GM21390 (cell line): Measurements from ENCODE around the gene CACNA1S.

Source experiments
- ATAC-seq: cut with Tn5 transposase; IDR thresholded peaks from one replicate; pipeline ENCODE4 v1.9.1; 2021; ENCODE audit not compliant: unreplicated experiment

The CACNA1S gene

DNA sequence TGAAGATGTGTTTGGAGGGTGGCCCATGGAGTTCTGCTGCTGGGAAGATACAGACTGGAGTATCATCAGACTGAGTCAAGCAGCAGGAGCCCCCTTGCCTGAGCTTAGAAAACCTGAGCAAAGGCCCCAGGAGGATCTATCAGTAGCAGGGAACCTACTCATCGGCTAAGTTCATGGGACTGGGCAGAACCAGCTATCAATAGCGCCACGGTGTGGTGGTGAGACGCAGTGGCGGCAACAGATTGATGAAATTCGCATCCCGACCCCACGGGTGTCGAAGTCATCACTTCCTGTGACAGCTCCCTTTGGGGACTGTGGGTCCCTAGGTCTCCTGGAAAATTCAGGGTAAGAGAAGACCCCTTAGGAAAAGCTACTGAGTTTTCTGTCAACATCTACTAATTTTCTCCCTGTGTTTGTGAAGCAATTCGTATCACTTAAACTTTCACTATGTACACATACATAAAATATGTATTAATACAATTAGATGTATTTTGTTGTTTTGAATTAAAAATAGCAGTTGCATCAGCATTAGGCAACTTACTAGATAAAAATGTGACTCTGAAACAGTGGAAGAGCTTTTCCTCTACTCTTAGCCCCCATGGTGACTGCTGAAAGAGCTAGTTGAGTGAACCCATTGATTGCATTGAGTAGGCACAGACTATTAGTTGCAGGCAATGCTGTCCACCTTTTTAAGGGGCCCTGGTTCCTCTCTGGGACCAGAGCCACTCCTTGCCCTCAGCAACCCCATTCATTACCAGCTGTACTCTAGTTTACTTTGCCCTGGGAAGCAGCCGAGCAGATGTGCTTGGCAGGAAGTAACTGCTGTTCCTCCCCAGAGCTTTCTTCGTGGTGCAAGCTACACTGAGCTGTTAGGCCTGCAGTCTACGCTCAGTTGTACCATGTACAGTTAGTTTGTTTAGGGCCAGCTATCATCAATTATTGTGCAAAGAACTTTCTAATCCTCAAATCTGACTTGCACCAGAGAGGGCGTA, 7.3 kb upstream of the CACNA1S start:
- ATAC-seq: peak; percentile 55

DNA sequence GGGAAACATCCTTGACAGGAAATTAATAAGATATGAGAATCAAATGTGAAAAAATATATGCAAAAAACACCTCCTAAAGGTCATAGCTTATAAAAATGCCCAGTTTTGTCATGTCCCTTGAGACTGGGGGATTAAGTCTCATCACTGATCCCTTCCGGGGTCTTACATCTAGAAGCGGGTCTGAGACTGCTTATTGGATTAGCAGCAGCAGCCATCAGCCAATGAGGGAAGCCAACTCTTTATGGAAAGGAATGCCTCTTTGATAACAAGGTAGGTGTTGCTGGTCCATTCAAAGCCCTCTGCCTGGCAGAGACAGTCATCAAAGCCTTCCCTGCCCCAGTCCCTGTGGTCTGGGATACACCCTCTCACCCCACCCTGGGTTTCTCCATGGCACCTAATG, 3.9 kb upstream of the CACNA1S start:
- no peak for ATAC-seq

DNA sequence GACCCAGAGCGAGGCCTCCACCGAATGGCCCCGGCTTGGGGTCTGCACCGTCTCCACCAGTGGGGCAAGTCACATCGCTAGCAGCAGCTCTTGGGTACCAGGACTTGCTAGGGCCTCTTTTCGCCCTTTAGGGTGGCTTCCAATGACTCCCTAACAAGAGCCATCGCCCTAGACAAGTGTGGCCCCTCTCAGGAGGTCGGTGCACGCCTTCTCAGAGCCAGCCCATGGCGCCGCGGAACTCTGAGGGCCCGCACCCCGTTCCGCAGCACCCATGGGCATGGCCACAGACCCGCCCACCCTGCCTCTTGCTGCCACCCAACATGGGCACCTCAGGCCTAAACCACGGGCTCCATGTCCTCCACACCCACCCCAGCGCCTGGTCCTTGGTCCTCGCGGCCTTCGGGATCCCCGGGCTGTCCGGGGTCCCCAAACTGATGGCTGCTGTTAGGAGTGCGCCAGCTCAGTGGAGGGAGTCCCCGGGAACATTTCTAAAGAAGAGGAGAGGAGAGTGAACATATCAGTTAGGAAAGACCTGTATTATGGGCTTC, 3.2 kb upstream of the CACNA1S start:
- ATAC-seq: no peak

DNA sequence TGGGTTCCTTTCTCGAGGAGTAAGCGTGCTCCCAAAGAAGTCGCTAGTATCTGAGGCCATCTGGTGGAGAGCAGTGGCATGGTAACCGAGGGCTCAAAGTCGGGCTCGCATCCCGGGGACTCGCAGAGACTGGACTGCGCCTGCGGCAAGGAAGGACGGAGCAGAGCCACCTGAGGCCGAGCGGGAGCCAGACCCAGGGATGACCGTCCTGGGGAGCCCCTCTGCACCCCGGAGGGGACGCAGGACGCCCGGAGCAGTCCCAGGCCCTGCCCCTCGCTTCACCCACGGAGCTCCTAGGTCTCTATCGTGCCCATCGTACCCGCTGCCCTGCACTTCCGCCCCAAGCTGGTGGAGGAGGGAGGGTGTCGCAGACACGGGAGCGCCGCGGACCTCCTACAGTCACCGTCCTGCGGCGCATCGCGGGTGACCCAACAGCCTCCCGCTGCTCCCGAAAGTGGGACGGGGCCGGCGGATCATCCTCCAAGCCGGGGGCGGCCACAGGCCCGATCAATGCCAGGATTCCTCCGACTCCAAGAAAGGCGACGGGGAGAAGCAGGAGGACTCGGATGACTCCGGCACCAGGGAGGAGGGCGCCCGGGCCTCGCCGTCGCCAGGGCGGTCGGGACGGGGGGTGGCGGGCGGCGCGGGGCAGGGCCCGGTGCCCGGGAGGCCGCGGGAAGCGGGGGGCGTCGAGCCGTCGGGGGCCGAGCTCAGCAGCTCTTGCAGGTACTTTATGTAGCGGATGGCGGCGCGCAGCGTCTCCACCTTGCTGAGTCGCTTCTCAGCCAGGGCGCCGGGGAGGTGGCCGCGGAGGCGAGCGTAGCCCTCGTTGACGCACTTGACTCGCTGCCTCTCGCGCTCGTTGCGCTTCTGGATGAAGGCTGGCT, 2.3 kb upstream of the CACNA1S start:
- ATAC-seq: peak; percentile 93

DNA sequence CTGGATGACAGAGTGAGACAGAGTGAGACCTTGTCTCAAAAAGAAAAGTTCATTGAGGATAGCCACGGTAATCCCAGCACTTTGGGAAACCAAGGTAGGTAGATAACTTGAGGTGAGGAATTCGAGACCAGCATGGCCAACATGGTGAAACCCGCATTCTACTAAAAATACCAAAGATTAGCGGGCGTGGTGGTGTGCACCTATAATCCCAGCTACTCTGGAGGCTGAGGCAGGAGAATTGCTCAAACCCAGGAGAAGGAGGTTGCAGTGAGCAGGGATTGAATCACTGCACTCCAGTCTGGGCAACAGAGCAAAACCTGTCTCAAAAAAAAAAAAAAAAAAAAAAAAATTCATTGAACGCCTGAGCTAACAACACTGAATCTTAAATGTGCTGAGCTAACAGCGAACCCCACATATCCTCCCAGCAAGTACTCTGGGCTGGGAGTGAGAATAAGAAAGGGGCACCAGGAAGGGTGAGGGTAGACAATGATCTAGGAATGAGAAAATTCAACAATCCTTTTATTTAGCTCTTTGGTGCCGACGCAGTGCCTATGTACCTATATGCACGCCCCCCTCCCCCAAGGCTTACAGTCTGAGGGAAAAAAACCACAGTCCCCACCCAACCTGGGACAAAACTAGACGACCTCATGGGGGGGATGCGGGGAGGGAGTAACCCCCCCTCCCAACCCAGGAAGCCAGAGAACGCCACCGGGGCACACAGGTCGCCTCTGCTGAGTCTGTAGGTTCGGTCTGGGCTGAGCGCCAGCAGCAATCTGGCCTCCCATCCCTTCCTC, 1.4 kb upstream of the CACNA1S start:
- no peak for ATAC-seq

DNA sequence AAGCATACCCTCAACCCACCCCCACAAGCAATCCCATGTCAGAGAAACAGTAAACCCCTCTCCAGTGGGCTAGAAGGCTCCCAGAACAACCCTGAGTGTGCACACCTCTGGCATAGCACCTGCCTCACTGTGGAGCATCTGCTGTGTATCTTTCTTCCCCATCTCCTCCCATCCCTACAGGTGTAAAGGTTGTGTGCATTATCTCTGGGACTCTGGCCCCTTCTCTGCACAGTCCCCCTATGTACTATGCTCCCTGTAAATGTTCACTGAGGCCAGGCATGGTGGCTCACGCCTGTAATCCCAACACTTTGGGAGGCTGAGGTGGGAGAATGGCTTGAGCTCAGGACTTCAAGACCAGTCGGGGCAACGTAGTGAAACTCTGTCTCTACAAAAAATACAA, 700 bp upstream of the CACNA1S start:
- ATAC-seq: no peak

DNA sequence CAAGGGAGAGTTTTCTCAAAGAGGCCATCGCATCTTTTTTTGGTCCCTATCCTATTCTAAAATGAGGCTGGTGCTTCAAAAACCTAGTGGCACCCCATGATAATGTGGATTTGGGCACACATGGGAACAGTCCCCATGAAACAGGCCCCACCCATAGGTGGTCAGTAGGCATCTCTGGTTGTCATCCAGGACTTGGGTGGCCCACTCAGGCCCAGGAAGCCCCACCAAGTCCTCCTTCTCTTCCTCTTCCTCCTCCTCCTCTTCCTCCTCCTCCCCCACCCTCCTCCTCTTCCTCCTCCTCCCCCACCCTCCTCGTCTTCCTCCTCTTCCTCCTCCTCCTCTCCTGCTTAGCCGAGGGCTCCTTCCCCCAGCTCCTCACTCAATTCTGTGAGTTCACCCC, 554 bp downstream of the CACNA1S start:
- no peak for ATAC-seq

DNA sequence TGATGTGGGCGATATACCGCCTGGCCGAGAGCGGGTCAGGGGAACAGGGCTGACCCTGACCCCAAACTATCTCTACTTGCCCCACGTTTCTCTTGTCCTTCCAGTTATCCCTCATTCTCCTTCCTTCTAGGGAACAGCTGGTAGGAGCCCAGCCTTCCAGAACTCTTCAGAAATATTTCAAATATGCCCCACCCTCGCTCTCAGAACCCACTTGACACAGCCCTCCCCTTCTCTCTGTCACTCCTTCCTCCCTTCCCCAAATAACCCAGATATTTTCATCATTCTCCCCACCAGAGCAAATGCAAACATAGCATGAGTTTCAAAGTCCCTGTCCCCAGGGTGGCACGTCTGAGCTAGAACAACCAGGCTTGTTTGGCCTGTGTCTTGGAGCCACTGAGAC, 1.1 kb downstream of the CACNA1S start:
- no peak for ATAC-seq

DNA sequence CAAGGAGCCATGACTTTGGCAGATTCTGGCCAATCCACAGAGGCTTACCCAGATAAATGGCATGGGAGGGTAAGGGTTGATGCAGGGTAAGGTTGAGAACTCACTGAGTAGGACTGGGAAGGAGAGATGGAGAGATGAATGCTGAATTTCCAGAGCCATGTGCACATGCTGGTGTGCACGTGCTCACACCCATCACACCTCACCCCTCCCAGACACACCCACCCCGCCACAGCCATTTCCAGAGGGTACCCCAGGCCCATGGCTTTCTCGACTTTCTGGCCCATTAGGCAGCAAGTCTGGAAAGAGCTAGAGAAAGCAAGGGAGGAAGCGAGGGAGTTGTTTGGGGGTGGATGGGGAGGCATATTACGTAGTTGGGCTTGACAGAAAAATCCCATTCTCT, 1.6 kb downstream of the CACNA1S start:
- no peak for ATAC-seq

DNA sequence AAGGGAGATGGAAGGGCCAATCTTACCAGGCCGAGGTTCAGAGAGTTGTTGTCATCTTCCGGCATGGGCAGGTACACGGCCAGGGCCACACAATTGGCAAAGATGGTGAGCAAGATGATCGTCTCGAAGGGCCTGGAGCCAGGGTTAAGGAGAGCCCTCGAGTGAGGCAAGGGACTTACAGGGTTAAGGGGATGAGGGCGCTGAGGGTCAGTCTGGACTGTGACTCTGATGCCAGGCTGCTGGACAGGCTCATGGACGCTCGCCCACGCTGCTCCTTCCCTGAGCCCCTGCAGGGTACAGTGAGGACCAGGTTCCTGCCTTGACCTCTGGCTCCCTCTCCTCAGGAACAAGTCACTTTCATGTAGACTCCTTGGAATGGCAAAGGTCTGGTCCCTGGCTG, 2.1 kb downstream of the CACNA1S start:
- ATAC-seq: no peak

DNA sequence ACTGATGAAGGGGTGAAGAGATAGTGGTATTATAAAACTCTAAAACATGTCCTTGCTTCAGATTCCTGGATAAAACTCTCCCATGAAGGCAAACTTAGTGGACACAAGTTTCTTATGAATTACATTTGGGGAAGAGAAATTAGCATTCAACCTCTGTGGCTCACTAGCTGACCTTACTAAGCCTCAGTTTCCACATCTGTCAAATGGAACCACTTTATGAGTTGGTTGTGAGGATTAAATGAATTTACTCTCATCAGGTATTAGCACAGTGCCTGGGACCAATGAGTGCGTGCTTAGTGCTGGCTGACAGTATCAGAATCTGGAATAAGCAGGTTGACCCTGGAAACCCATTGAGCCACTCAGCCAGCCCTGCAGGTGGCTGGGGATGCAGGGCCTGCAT, 2.6 kb downstream of the CACNA1S start:
- no peak for ATAC-seq

DNA sequence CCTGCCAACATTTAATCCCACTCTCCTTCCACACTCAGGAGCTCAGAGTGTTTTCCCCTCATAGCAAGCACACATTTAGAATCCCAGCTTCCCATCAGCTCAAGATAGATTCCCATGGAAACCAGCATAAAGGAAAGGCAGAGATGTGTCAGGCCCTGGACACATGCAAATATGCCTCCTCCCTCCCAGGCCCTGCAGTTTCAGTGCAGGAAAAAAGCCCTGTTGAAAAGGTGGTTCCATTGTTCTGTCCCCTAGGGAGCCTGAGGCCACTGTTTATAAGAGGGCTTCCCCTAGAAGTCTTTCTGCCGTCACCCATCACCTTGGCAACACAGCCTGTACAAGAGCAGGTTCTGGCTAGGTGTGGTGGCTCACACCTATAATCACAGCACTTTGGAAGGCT, 3.6 kb downstream of the CACNA1S start:
- no peak for ATAC-seq

DNA sequence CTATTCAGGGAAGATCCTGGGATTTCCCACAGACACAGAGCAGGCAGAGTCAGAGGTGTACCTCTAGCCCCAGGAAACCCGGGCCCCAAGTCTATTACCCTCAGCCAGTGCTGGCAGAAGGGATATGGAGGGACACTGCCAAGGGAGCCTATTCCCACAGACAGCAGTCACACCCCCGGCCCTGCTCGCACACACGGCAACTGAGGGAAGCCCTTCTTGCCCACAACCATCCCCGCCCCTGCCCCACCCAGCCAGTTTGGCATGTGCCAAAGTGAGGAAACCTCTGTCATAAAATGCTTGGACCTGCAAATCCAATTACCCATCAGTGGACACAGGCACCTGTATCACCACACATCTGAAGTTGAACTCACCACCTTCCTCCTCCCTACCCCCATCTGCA, 6.5 kb downstream of the CACNA1S start:
- ATAC-seq: no peak

DNA sequence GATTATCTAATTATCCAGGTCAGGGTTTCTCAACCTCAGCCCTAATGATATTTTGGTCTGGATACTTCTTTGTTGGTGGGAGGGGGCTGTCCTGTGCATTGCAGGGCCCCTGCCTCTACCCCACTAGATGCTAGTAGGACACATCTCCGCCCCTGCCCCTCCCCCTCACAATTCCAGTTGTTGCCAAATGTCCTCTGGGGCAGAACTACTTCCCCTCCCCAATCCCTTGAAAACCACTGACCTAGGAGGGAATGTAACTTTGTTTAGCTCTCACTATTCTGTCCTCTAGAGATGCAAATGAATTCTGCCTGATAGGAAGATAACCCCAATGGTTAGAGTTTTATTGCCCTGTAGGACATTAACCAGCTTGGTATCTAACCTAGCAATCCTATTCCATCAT, 8.1 kb downstream of the CACNA1S start:
- no peak for ATAC-seq

DNA sequence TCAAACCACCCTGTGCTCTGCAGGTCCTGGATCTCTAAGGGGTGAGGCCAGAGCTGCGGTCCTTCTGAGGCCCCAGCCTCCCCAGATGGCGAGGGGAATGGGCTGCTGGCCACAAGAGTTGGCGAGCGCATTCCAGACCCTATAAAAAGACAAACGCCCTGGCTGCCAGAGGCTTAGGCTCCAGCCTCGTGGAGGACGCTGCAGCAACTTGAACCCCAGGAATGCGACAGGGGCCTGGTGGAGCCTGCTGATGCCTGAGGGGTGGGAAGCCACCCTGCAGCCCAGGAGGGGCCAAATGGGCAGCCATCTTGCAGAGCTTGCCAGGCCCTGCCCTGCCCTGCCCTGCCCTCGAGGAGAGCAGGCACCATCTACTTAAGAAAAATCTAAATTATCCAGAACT, 8.6 kb downstream of the CACNA1S start:
- ATAC-seq: no peak

DNA sequence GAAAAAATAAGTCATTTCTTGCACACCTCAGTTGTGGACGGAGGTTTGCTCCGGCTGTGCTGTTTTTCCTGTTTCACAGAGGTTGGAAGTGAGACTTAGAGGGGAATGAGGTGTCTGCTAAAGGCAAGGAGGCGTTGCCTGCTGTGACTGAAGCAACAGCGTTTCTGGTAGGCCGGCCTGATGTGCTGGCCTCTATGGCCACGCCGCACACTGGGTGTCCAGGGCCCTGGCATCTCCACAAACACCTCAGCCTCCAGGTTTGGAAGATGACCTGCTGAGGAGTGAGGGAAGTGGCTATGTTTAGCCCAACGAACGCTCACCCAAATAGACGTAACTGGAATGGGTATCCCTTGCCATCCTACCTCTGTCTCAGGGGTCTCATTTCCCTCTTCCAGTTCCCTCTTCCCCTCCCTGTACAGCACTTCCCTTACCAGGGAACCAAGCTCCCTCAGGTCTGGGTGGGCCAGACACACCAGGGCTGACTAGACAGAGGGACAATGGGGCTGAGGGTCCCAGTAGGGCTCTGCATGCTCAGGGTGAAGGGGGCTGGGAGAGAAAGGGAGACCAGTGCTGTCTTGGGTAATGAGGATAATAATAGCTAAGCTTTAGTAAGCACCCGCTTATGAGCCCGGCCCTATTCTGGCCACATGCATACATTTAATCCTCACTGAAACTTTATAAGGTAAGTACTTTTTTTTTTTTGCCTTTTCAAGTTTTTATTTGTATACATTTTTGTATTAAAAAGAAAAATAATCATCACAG, 11.9 kb downstream of the CACNA1S start:
- ATAC-seq: no peak

DNA sequence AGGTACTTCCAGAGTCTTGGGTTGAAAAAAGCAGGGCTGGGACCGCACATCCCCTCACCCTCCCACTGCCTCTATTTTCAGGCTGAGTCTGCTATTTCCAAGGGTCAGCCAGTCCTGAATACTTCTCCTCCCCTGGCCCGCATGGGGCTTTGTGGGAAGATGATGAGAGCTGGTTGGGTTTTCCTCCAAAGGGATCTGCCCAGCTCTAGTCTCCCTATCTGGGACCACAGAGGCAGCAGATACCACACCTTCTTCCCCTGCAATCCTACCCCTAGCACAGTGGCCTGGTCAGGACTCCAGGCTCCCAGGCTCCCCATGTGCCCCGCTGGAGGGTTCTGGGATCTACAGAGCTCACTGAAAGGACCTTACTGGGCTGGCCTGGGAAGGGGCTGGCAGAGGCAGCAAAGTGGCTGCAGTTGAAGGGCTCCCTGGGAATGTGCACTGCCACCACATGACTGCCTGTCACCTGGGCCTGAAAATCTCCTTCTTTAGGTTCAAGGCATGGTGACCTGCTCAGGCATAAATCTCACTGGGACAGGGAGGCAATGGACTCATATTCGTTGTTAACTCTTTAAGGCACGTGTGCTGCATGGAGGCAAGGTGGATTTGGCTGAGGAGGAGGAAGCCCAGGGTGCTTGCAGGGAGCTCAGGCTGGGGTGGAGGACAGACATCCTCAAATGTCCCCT, 13.1 kb downstream of the CACNA1S start:
- no peak for ATAC-seq

DNA sequence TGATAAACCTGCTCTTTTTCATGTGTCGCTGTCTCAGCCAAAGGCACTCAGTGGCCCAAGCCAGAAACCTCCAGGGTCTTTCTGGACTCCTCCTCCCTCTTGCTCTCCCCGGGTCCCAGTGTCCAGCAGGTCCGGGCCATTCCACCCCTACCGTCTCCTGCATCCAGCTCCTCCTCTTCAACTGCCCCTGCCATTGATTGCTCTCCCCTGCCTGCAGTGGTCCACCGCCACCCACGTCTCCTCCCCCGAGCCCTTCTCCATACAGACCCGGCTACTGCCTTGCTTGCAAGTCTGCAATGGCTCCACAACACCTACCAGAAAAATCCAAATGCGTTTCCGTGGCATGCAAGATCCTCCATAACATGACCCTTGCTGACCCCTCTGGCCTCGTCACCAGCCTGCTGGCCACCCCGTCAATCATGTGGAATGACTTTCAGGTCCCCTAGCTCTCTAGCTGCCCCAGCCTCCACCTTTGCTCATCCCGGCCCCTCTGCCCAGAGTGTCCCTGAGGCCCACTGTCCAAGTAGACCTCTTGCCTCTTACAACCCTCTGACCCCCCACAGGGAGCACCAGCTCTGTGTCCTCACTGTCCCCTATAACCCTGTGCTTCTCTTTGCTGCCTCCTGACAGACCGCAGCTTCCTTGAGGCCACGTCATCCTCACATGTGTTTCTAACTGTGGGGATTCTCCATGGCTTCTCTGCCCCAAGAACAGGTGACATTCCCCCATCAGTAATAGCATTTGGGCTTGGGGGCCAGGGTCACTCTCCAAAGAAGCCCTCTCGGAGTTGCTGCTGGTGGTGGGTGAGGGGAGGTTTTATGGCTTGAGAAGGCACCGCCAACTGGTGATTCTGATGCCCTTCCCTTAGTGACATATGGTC, 15.0 kb downstream of the CACNA1S start:
- no peak for ATAC-seq
